Lower leg skin (tissue), 4 donors: ENCODE results near the gene MYO10. TPM values are rescaled to one million over a fixed set of nuclear protein-coding genes. Genes with fewer than 3 reads are reported as not detected.

Experiments used
- DNase-seq, 2 donors: peaks; one replicate each; pipeline ENCODE4 v3.0.0-alpha.2; 2019; ENCODE audit warnings: low spot score in 2 of 2
- H3K4me3 ChIP-seq: fragments of 200-600 bp; sonication (generic); 2 replicates; pipeline ENCODE4 v1.5.1; 2017; ENCODE audit warnings: mild to moderate bottlenecking, low read depth; ENCODE audit not compliant: poor library complexity, severe bottlenecking
- CTCF ChIP-seq, 3 donors: fragments of 450-650 bp; IDR thresholded peaks; one replicate each; pipeline ENCODE4 v1.5.1; 2016; ENCODE audit warnings: antibody characterized with exemption in 3 of 3, mild to moderate bottlenecking in 3 of 3, moderate library complexity in 2 of 3
- POLR2A ChIP-seq, 2 donors: fragments of 450-650 bp; IDR thresholded peaks; one replicate each; pipeline ENCODE4 v1.6.1; 2016 to 2017; ENCODE audit warnings: antibody characterized with exemption in 2 of 2, mild to moderate bottlenecking in 1 of 2, moderate library complexity in 1 of 2
- WGBS, 2 donors: methylation state at CpG; one replicate each; pipeline ENCODE4 v1.1.5; 2018; 5-methylcytosine and 5-hydroxymethylcytosine counted together
- intact Hi-C: fragments of 100-400 bp; cut with DNase I; formaldehyde crosslinking; loops from one replicate; pipeline ENCODE4 v1.15.0; 2023; ENCODE audit warnings: low total_unique reads
- total RNA-seq, 4 donors: library from RNA; depleted of rRNA; stranded (reverse); fragments of >200 nt; gene quantifications; one replicate each; pipeline ENCODE4 v1.1.0, GENCODE V29; 2016

The MYO10 gene
- total RNA-seq, 4 donors from 2014 or later: 34.7 to 57.4 (median 47.3) TPM

- TF ChIP-seq CTCF (IDR thresholded peaks at IDR 0.05) (no peak), POLR2A (IDR thresholded peaks at IDR 0.05) (no peak)
- no peak overlapping the region for H3K4me3 ChIP-seq
- intact Hi-C loops: no loop called here
- WGBS, 2 donors: 57 to 61% methylated on average over 7 of the region's 7 CpGs
- DNase-seq: peak; percentile 48 to 87
Measured at GRCh38 chr5:16805486-16805885, 130.6 kb downstream of the MYO10 start.

GRCh38 chr5:16803831-16804230, 132.3 kb downstream of the MYO10 start:
- no peak for DNase-seq
- intact Hi-C loops: no loop called here
- no peak for TF ChIP-seq CTCF (IDR thresholded peaks at IDR 0.05)
- TF ChIP-seq POLR2A (IDR thresholded peaks at IDR 0.05): no peak
- no peak overlapping the region for H3K4me3 ChIP-seq
- WGBS, 2 donors: 93 to 96% methylated on average over 9 of the region's 9 CpGs

- intact Hi-C loops: no loop called here
- TF ChIP-seq POLR2A (IDR thresholded peaks at IDR 0.05) (no peak), CTCF (IDR thresholded peaks at IDR 0.05) (no peak)
- H3K4me3 ChIP-seq: no peak overlapping the region
- 78 to 88% methylated on average over 10 of the region's 10 CpGs for WGBS, 2 donors
- DNase-seq: peak in 1 of 2 donors; percentile 10
Measured at GRCh38 chr5:16800477-16800876, 135.6 kb downstream of the MYO10 start.

GRCh38 chr5:16799796-16800195, 136.3 kb downstream of the MYO10 start:
- no peak for DNase-seq
- intact Hi-C loops: no loop called here
- TF ChIP-seq POLR2A (IDR thresholded peaks at IDR 0.05) (no peak), CTCF (IDR thresholded peaks at IDR 0.05) (no peak)
- H3K4me3 ChIP-seq: no peak overlapping the region
- WGBS, 2 donors: 89 to 90% methylated on average over 8 of the region's 8 CpGs

GRCh38 chr5:16797951-16798350, 138.1 kb downstream of the MYO10 start:
- H3K4me3 ChIP-seq: no peak overlapping the region
- TF ChIP-seq CTCF (IDR thresholded peaks at IDR 0.05) (no peak), POLR2A (IDR thresholded peaks at IDR 0.05) (no peak)
- intact Hi-C loops: no loop called here
- WGBS, 2 donors: 72 to 82% methylated on average over 2 of the region's 2 CpGs
- no peak for DNase-seq

- intact Hi-C loops: loop anchor here (5.0 kb wide), 1 partner anchor 393 kb away; no protein-coding TSS in a partner anchor
- no peak for DNase-seq
Measured at GRCh38 chr5:16794269-16794913, 141.7 kb downstream of the MYO10 start.

More at GRCh38 chr5:16794269-16794913, 141.7 kb downstream of the MYO10 start:
- WGBS, 2 donors: 88% methylated on average over 23 of the region's 23 CpGs
- TF ChIP-seq POLR2A (IDR thresholded peaks at IDR 0.05) (no peak), CTCF (IDR thresholded peaks at IDR 0.05) (no peak)
- no peak overlapping the region for H3K4me3 ChIP-seq
